Fibroblast of lung (primary cell): ENCODE data around the gene CYP2W1.

ENCODE experiments used
- EZH2 ChIP-seq: IDR thresholded peaks from 2 replicates; pipeline ENCODE4 v1.5.1; 2012; ENCODE audit warnings: low read length, control low read depth, mild to moderate bottlenecking; ENCODE audit errors: missing control alignments
- TF ChIP-seq, protein P1 (sequence below), 2 donors: IDR thresholded peaks in 1 of 2; conservative IDR thresholded peaks in 1 of 2; 1 replicate in 1 of 2; 2 replicates in 1 of 2; pipeline ENCODE4 v1.5.1; 2011 to 2012; ENCODE audit warnings: low read length in 2 of 2, control low read depth in 1 of 2, inconsistent platforms in 1 of 2, low read depth in 1 of 2, mild to moderate bottlenecking in 1 of 2

GRCh38 chr7:961546-962400 is 21.2 kb upstream of the CYP2W1 start:
- TF ChIP-seq, protein P1, sequence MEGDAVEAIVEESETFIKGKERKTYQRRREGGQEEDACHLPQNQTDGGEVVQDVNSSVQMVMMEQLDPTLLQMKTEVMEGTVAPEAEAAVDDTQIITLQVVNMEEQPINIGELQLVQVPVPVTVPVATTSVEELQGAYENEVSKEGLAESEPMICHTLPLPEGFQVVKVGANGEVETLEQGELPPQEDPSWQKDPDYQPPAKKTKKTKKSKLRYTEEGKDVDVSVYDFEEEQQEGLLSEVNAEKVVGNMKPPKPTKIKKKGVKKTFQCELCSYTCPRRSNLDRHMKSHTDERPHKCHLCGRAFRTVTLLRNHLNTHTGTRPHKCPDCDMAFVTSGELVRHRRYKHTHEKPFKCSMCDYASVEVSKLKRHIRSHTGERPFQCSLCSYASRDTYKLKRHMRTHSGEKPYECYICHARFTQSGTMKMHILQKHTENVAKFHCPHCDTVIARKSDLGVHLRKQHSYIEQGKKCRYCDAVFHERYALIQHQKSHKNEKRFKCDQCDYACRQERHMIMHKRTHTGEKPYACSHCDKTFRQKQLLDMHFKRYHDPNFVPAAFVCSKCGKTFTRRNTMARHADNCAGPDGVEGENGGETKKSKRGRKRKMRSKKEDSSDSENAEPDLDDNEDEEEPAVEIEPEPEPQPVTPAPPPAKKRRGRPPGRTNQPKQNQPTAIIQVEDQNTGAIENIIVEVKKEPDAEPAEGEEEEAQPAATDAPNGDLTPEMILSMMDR (conservative IDR thresholded peaks at IDR 0.05 in 1 of 2, IDR thresholded peaks at IDR 0.05 in 1 of 2; ENCODE audit: low read depth in 1 of 2, low read length in 2 of 2) = no peak
- TF ChIP-seq EZH2 = no peak
